Progenitor cell of endocrine pancreas (in vitro differentiated cells): Measurements from ENCODE around the gene NXPE3. TPM values are rescaled to one million over a fixed set of nuclear protein-coding genes. Genes with fewer than 3 reads are reported as not detected.

ENCODE experiments used
- DNase-seq: peaks from one replicate; pipeline ENCODE4 v3.0.0; 2021; ENCODE audit warnings: low spot score; ENCODE audit not compliant: unreplicated experiment
- H3K27ac Mint-ChIP-seq: 2 replicates; pipeline ENCODE4 v1.8.0; 2021; ENCODE audit warnings: mild to moderate bottlenecking, moderate library complexity, mixed read lengths
- H3K27me3 Mint-ChIP-seq: 2 replicates; pipeline ENCODE4 v1.8.0; 2021; ENCODE audit warnings: mixed read lengths
- H3K36me3 Mint-ChIP-seq: 2 replicates; pipeline ENCODE4 v1.8.0; 2022; ENCODE audit warnings: mixed read lengths; ENCODE audit not compliant: insufficient read depth
- H3K4me1 Mint-ChIP-seq: 2 replicates; pipeline ENCODE4 v1.8.0; 2021; ENCODE audit warnings: low read depth, mixed read lengths
- H3K4me3 Mint-ChIP-seq: 2 replicates; pipeline ENCODE4 v1.8.0; 2021; ENCODE audit warnings: low read depth, mild to moderate bottlenecking, moderate library complexity, mixed read lengths
- H3K9me3 Mint-ChIP-seq: 2 replicates; pipeline ENCODE4 v1.8.0; 2021; ENCODE audit warnings: low read depth, mixed read lengths
- total RNA-seq: library from RNA; stranded (reverse); gene quantifications from 2 replicates; pipeline ENCODE4 v1.2.1, GENCODE V29; 2021
- TF ChIP-seq, protein P1 (sequence below): fragments of 200-600 bp; sonication (generic); IDR thresholded peaks from one replicate; pipeline ENCODE4 v1.5.0; 2021; ENCODE audit warnings: antibody characterized with exemption, mild to moderate bottlenecking; ENCODE audit not compliant: unreplicated experiment

NXPE3 gene
- total RNA-seq, 1 donor from 2014 or later = 6.4 TPM

DNA sequence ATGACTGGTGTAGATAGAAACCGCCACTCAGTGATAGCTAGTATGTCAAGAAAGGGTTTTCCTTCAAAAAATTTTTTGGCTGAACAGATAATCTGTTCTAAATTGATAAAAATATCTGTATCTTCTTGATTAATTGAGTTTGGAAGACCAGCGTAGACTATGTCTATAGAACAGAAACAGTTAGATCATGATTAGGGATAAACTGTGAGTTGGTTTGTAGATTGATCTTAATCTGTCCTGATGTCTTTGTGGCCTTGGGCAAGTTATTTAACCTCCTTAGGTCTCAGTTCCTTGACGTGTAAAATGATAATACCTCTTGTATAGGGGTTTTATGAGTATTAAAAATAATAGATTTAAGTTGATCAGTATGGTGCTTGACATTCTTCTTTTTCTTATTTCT, 75.0 kb downstream of the NXPE3 start:
- no peak overlapping the region for H3K27ac Mint-ChIP-seq
- no peaks in the 10 kb centered on the region for H3K27me3 Mint-ChIP-seq
- no peak for DNase-seq
- no peak overlapping the region for H3K4me3 Mint-ChIP-seq
- no peaks in the 10 kb centered on the region for H3K9me3 Mint-ChIP-seq
- TF ChIP-seq, protein P1, sequence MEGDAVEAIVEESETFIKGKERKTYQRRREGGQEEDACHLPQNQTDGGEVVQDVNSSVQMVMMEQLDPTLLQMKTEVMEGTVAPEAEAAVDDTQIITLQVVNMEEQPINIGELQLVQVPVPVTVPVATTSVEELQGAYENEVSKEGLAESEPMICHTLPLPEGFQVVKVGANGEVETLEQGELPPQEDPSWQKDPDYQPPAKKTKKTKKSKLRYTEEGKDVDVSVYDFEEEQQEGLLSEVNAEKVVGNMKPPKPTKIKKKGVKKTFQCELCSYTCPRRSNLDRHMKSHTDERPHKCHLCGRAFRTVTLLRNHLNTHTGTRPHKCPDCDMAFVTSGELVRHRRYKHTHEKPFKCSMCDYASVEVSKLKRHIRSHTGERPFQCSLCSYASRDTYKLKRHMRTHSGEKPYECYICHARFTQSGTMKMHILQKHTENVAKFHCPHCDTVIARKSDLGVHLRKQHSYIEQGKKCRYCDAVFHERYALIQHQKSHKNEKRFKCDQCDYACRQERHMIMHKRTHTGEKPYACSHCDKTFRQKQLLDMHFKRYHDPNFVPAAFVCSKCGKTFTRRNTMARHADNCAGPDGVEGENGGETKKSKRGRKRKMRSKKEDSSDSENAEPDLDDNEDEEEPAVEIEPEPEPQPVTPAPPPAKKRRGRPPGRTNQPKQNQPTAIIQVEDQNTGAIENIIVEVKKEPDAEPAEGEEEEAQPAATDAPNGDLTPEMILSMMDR = no peak
- peaks cover 58% of the 10 kb centered on the region for H3K36me3 Mint-ChIP-seq
- peaks cover 32% of the 10 kb centered on the region for H3K4me1 Mint-ChIP-seq

DNA sequence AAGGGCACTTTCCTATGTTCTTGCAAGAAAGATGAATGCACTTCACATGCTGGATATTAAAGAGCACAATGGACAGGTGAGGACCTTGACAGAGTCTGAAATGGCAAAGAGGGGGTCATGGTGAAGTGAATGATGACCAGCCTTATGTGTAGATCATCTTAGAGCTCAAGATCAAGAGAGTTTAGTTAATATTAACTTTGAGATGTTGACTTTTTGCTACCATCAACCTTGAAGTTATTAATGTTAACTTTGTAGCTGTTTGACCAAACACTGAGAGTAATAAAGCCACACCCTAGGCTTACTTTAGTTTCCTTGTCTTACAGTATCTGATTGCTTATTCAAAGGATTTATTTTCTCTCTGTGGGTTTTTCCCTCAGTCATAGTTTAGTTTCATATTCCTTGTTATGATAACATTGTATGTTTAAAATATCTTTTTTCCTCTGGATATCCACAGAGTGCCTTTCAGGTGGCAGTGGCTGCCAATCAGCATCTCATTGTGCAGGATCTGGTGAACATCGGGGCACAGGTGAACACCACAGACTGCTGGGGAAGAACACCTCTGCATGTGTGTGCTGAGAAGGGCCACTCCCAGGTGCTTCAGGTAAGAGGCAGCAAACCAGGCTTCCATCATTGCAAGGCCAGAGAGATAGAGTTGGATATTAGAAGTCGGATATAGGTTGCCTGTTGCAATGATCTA, 75.7 kb downstream of the NXPE3 start:
- TF ChIP-seq, protein P1 = no peak
- H3K4me3 Mint-ChIP-seq = no peak overlapping the region
- H3K4me1 Mint-ChIP-seq = peaks cover 32% of the 10 kb centered on the region
- no peak for DNase-seq
- H3K36me3 Mint-ChIP-seq = peaks cover 62% of the 10 kb centered on the region
- peak overlapping the region; percentile 66 for H3K27ac Mint-ChIP-seq
- no peaks in the 10 kb centered on the region for H3K27me3 Mint-ChIP-seq
- H3K9me3 Mint-ChIP-seq = no peaks in the 10 kb centered on the region

DNA sequence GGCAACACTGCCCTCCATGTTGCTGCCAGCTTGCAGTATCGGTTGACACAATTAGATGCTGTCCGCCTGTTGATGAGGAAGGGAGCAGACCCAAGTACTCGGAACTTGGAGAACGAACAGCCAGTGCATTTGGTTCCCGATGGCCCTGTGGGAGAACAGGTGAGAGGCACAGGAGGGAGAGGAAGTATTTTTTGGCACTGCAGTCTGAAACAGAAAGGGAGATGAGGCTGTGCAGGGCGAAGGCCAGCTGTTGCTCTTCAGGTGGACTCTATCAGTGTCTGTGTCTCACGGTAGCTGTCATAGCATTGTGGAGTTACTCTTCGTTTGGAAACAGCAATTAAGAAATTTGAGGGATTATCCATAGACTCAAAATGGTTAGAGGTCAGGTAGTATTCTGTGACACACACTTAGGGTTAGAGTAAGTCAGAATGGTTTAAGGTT, 78.3 kb downstream of the NXPE3 start:
- peaks cover 13% of the 10 kb centered on the region for H3K4me1 Mint-ChIP-seq
- no peak overlapping the region for H3K4me3 Mint-ChIP-seq
- peaks cover 57% of the 10 kb centered on the region for H3K36me3 Mint-ChIP-seq
- no peaks in the 10 kb centered on the region for H3K9me3 Mint-ChIP-seq
- no peak for DNase-seq
- H3K27ac Mint-ChIP-seq = no peak overlapping the region
- TF ChIP-seq, protein P1 = no peak
- no peaks in the 10 kb centered on the region for H3K27me3 Mint-ChIP-seq

DNA sequence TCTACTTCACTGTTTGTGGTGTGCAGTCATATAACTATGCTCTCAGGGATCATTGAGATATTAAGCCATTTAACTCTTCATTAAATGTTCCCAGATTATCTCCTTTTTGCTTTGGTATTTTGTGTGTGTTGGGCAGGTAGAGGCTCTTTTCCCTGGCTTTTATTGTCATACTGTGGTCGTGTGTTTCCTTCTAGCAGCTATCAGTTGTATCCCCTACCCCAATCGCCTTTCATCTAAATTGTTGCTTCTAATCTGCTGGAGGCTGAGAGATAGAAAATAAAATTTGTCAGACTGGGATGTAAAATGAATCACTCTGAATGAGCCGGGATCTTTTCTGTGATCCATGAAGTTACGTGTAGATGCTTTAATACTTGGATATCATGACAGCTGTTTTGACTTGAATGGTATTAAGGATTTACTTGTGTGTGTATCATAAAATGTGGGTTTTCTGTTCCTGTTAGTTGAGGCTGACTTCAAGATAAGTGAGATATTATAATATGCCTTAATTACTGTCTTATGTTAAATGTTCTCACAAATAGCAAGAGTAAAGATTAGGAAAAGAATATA, 79.5 kb downstream of the NXPE3 start:
- H3K9me3 Mint-ChIP-seq = no peaks in the 10 kb centered on the region
- H3K4me3 Mint-ChIP-seq = no peak overlapping the region
- peaks cover 9% of the 10 kb centered on the region for H3K4me1 Mint-ChIP-seq
- H3K27ac Mint-ChIP-seq = no peak overlapping the region
- H3K27me3 Mint-ChIP-seq = no peaks in the 10 kb centered on the region
- TF ChIP-seq, protein P1 = no peak
- peaks cover 46% of the 10 kb centered on the region for H3K36me3 Mint-ChIP-seq
- DNase-seq = no peak

DNA sequence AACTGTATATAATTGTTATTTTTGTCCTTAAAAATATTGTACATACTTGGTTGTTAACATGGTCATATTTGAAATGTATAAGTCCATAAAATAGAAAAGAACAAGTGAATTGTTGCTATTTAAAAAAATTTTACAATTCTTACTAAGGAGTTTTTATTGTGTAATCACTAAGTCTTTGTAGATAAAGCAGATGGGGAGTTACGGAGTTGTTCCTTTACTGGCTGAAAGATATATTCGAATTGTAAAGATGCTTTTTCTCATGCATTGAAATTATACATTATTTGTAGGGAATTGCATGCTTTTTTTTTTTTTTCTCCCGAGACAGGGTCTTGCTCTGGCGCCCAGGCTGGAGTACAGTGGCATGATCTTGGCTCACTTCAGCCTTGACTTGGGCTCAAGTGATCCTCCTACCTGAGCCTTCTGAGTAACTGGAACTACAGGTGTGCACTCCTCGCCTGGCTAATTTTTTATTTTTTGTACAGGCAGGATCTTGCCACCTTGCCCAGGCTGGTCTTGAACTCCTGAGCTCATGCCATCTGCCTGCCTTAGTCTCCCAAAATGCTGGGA, 81.0 kb downstream of the NXPE3 start:
- peaks cover 36% of the 10 kb centered on the region for H3K36me3 Mint-ChIP-seq
- no peak overlapping the region for H3K4me3 Mint-ChIP-seq
- H3K27ac Mint-ChIP-seq = no peak overlapping the region

More for the DNA sequence above, 81.0 kb downstream of the NXPE3 start:
- H3K4me1 Mint-ChIP-seq = peaks cover 3% of the 10 kb centered on the region
- no peaks in the 10 kb centered on the region for H3K27me3 Mint-ChIP-seq
- DNase-seq = no peak
- TF ChIP-seq, protein P1 = no peak
- H3K9me3 Mint-ChIP-seq = no peaks in the 10 kb centered on the region
